GM10266 (cell line): ENCODE data around the gene MYH7B.

Experiments used
- DNase-seq: peaks from one replicate; pipeline ENCODE4 v3.0.0; 2012; ENCODE audit errors: extremely low spot score
- TF ChIP-seq, protein P1 (sequence below): IDR thresholded peaks from 2 replicates; pipeline ENCODE4 v1.5.1; 2012; ENCODE audit warnings: mild to moderate bottlenecking, low read depth; ENCODE audit not compliant: control insufficient read depth, insufficient read depth; ENCODE audit errors: missing control alignments

MYH7B gene

GRCh38 chr20:34955231-34956040, at the start of gene MYH7B, which contains the start of gene GSS:
TSS of gene MYH7B (plus strand) at chr20:34955868. CDS start at chr20:34978006, 22,138 bp downstream.
TSS of gene GSS (minus strand) at chr20:34955806. CDS start at chr20:34951852, 3,954 bp downstream.
- TF ChIP-seq, protein P1, sequence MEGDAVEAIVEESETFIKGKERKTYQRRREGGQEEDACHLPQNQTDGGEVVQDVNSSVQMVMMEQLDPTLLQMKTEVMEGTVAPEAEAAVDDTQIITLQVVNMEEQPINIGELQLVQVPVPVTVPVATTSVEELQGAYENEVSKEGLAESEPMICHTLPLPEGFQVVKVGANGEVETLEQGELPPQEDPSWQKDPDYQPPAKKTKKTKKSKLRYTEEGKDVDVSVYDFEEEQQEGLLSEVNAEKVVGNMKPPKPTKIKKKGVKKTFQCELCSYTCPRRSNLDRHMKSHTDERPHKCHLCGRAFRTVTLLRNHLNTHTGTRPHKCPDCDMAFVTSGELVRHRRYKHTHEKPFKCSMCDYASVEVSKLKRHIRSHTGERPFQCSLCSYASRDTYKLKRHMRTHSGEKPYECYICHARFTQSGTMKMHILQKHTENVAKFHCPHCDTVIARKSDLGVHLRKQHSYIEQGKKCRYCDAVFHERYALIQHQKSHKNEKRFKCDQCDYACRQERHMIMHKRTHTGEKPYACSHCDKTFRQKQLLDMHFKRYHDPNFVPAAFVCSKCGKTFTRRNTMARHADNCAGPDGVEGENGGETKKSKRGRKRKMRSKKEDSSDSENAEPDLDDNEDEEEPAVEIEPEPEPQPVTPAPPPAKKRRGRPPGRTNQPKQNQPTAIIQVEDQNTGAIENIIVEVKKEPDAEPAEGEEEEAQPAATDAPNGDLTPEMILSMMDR, result peak; percentile 50
- DNase-seq, result peak; percentile 93

GRCh38 chr20:34907616-34908469, 47.8 kb upstream of the MYH7B start:
- no peak for DNase-seq
- TF ChIP-seq, protein P1, result no peak

- no peak for DNase-seq
- TF ChIP-seq, protein P1, result no peak
Observed at GRCh38 chr20:34915131-34915530, 40.5 kb upstream of the MYH7B start.

DNA sequence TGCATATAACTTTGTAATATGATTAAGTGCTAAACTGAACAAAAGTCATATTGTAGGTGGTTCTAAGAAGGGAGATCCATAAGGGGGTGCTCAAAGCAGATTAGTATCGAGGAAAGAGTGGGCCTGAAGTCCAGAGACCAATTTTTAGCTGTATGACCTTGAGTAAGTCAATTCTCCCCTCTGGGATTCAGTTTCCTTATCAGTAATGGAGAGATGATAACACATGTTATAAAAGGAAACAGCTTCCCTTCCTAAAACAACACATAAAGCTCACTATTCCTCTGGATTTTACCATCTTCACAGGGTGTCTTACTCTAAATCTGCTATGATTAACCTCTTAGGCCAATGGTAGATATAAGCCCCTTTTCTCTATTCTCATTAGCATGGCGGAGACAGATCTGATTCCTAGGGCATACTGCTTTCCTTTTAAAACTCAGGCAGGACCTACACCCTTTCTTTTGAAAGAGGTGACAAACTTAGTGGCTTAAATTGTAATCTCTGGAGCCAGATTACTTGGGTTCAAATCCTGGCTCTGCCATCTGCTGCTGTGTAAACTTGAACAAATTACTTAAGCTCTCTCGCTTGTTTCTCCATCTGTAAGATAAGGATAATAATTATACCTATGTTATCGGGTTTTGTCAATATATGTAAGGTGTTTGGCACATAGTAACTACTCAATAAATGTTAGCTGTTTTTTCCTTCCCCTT, 39.8 kb upstream of the MYH7B start:
- DNase-seq, result no peak
- TF ChIP-seq, protein P1, result no peak

DNA sequence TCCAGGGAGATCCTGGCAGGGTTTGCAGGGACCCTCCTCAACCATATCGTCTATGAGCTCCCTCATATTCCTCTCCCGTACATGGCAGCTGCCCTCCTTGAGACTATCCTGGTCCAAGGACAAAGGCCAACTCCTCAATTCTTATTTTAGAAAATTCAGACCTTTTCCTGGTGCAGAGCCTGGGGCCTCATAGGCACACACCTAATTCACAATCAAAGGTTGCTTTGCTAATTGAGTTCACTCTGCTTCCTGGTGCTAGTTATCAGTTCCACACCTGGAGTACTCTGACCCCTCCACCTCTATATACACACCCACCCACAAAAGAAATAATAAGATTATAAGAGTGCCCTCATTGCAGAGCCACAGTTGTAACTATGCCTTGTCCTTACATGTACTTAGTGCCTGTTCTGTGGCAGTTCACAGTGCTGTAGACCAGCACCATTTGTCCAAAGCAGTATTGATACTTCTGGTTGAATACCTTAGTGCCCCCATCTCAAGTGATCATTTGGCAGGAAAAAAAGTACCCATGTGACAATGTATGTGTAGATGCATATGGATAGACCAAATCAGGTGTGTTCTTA, 38.8 kb upstream of the MYH7B start:
- no peak for DNase-seq
- TF ChIP-seq, protein P1, result no peak

GRCh38 chr20:34920055-34920454, 35.6 kb upstream of the MYH7B start:
- no peak for DNase-seq
- TF ChIP-seq, protein P1, result no peak
